GM12892 (cell line): ENCODE measurements around the gene ARPP19.

Source experiments
- POLR2A ChIP-seq: IDR thresholded peaks from 2 replicates; pipeline ENCODE4 v1.6.1; 2011; ENCODE audit warnings: low read depth, low read length, control low read depth
- POLR2AphosphoS5 ChIP-seq: IDR thresholded peaks from 2 replicates; pipeline ENCODE4 v1.6.1; 2011; ENCODE audit warnings: low read depth, low read length, control low read depth

DNA sequence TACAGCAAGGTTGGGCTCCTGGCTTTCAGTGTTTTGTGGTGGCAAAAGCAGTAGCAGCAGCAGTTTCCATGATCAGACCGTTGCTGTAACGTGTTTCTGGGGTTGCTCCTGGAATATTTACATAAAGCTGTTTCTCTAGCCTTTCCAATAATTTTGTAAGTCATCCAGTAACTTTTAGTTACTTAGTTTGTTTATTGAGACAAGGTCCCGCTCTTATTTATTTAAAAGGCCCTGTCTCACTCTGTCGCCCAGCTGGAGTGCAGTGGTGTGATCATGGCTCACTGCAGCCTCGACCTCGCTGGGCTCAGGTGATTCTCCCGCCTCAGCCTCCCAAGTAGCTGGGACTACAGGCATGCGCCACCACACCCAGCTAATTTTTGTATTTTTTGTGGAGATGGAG lies 31.4 kb downstream of the ARPP19 start:
- TF ChIP-seq POLR2AphosphoS5 = no peak
- TF ChIP-seq POLR2A = no peak
